ENCODE measurements around the gene AARS2. TPM values are rescaled to one million over a fixed set of nuclear protein-coding genes. Genes with fewer than 3 reads are reported as not detected.

The AARS2 gene
- total and polyA plus RNA-seq, 4 experiments from 2014 or later: 4.2 to 25.6 (median 16.9) TPM

- POLR2A ChIA-PET (ENCODE audit: partially characterized antibody): interaction anchor here (2.2 kb wide), 1 partner anchor 57 kb away, joined by 8 read pairs; the partner anchor contains the start of gene HSP90AB1
- Histone ChIP-seq H3K9me3 (ENCODE audit: control insufficient read depth in 1 of 2, low read length in 2 of 2) (no peaks in the 10 kb centered on the region), H3K27ac (ENCODE audit: low read depth, low read length) (no peak overlapping the region), H3K4me3 (ENCODE audit: low read length in 2 of 2) (no peak overlapping the region), H3K36me3 (ENCODE audit: insufficient read depth, low read length) (peaks cover 29% of the 10 kb centered on the region), H3K27me3 (ENCODE audit: insufficient read depth, low read length) (no peaks in the 10 kb centered on the region), H3K4me1 (ENCODE audit: insufficient read depth, low read length) (no peaks in the 10 kb centered on the region)
- no peak overlapping the region for H3K4me3 Mint-ChIP-seq
- H3K36me3 Mint-ChIP-seq: peaks cover 43 to 67% of the 10 kb centered on the region in 2 donors
- intact Hi-C loops (cut with micrococcal nuclease): loop anchor here (1.0 to 2.0 kb wide), 3 partner anchors 36 to 208 kb away; no protein-coding TSS in a partner anchor
- DNase-seq: no peak
- CTCF ChIA-PET (ENCODE audit: partially characterized antibody): interaction anchor here (1.2 to 6.1 kb wide), 2 partner anchors 10 to 36 kb away, joined by 9 to 63 read pairs; partner anchors contain the start of genes AARS2 and TMEM151B
- no peak overlapping the region for H3K27ac Mint-ChIP-seq
- peaks cover 2 to 3% of the 10 kb centered on the region in 2 donors for H3K27me3 Mint-ChIP-seq
- H3K4me1 Mint-ChIP-seq: peaks cover 0 to 5% (median 0%) of the 10 kb centered on the region in 4 donors
- no peaks in the 10 kb centered on the region for H3K9me3 Mint-ChIP-seq
Observed at GRCh38 chr6:44303842-44304241, 9.3 kb downstream of the AARS2 start.

GRCh38 chr6:44302856-44303255 lies 10.3 kb downstream of the AARS2 start:
- intact Hi-C loops (cut with micrococcal nuclease): no loop called here
- Histone ChIP-seq H3K4me3 (ENCODE audit: low read length in 2 of 2) (no peak overlapping the region), H3K27ac (ENCODE audit: low read depth, low read length) (no peak overlapping the region), H3K4me1 (ENCODE audit: insufficient read depth, low read length) (peaks cover 3% of the 10 kb centered on the region), H3K36me3 (ENCODE audit: insufficient read depth, low read length) (peaks cover 28% of the 10 kb centered on the region), H3K27me3 (ENCODE audit: insufficient read depth, low read length) (peaks cover 4% of the 10 kb centered on the region), H3K9me3 (ENCODE audit: control insufficient read depth in 1 of 2, low read length in 2 of 2) (no peaks in the 10 kb centered on the region)
- ChIA-PET CTCF (ENCODE audit: partially characterized antibody) (interaction anchor here (1.2 to 6.1 kb wide), 2 partner anchors 11 to 35 kb away, joined by 9 to 63 read pairs; partner anchors contain the start of genes AARS2 and TMEM151B), POLR2A (ENCODE audit: partially characterized antibody) (interaction anchor here (2.2 kb wide), 1 partner anchor 56 kb away, joined by 8 read pairs; the partner anchor contains the start of gene HSP90AB1)
- H3K4me3 Mint-ChIP-seq: no peak overlapping the region
- peaks cover 0 to 13% (median 2%) of the 10 kb centered on the region in 4 donors for H3K4me1 Mint-ChIP-seq
- H3K27ac Mint-ChIP-seq: no peak overlapping the region
- H3K9me3 Mint-ChIP-seq: no peaks in the 10 kb centered on the region
- peaks cover 2 to 4% of the 10 kb centered on the region in 2 donors for H3K27me3 Mint-ChIP-seq
- no peak for DNase-seq
- peaks cover 37 to 60% of the 10 kb centered on the region in 2 donors for H3K36me3 Mint-ChIP-seq

GRCh38 chr6:44301782-44302564 lies 11.2 kb downstream of the AARS2 start:
- Mint-ChIP-seq H3K4me1 (peaks cover 0 to 16% (median 3%) of the 10 kb centered on the region in 4 donors), H3K36me3 (peaks cover 36 to 54% of the 10 kb centered on the region in 2 donors), H3K27ac (no peak overlapping the region), H3K4me3 (no peak overlapping the region), H3K27me3 (peaks cover 4 to 5% of the 10 kb centered on the region in 2 donors), H3K9me3 (no peaks in the 10 kb centered on the region)
- ChIA-PET POLR2A (ENCODE audit: partially characterized antibody) (interaction anchor here (2.2 kb wide), 1 partner anchor 55 kb away, joined by 8 read pairs; the partner anchor contains the start of gene HSP90AB1), CTCF (ENCODE audit: partially characterized antibody) (interaction anchor here (2.2 kb wide), 1 partner anchor 11 kb away, joined by 8 read pairs; the partner anchor contains the start of gene AARS2)
- no peaks in the 10 kb centered on the region for H3K9me3 ChIP-seq (ENCODE audit: control insufficient read depth in 1 of 2, low read length in 2 of 2)
- no peak overlapping the region for H3K4me3 ChIP-seq (ENCODE audit: low read length in 2 of 2)
- intact Hi-C loops (cut with micrococcal nuclease): no loop called here
- peaks cover 11% of the 10 kb centered on the region for H3K4me1 ChIP-seq (ENCODE audit: insufficient read depth, low read length)
- no peak overlapping the region for H3K27ac ChIP-seq (ENCODE audit: low read depth, low read length)
- DNase-seq: no peak
- peaks cover 7% of the 10 kb centered on the region for H3K27me3 ChIP-seq (ENCODE audit: insufficient read depth, low read length)
- peaks cover 28% of the 10 kb centered on the region for H3K36me3 ChIP-seq (ENCODE audit: insufficient read depth, low read length)

GRCh38 chr6:44301106-44301505 lies 12.0 kb downstream of the AARS2 start:
- intact Hi-C loops (cut with micrococcal nuclease): no loop called here
- POLR2A ChIA-PET (ENCODE audit: partially characterized antibody): interaction anchor here (1.4 kb wide), 1 partner anchor 12 kb away, joined by 3 read pairs; the partner anchor contains the start of gene AARS2
- H3K36me3 Mint-ChIP-seq: peaks cover 36 to 49% of the 10 kb centered on the region in 2 donors

GRCh38 chr6:44300292-44300823 lies 12.8 kb downstream of the AARS2 start:
- H3K27me3 Mint-ChIP-seq: peaks cover 17 to 19% of the 10 kb centered on the region in 2 donors
- peaks cover 0 to 2% (median 0%) of the 10 kb centered on the region in 8 donors for H3K9me3 Mint-ChIP-seq
- H3K27me3 ChIP-seq (ENCODE audit: insufficient read depth, low read length): peaks cover 20% of the 10 kb centered on the region
- peaks cover 18% of the 10 kb centered on the region for H3K4me1 ChIP-seq (ENCODE audit: insufficient read depth, low read length)
- H3K9me3 ChIP-seq (ENCODE audit: control insufficient read depth in 1 of 2, low read length in 2 of 2): no peaks in the 10 kb centered on the region
- peaks cover 31 to 42% of the 10 kb centered on the region in 2 donors for H3K36me3 Mint-ChIP-seq
- intact Hi-C loops (cut with micrococcal nuclease): no loop called here
- H3K4me3 ChIP-seq (ENCODE audit: low read length in 2 of 2): no peak overlapping the region
- ChIA-PET POLR2A (ENCODE audit: partially characterized antibody) (interaction anchor here (1.4 kb wide), 1 partner anchor 13 kb away, joined by 3 read pairs; the partner anchor contains the start of gene AARS2), CTCF (ENCODE audit: partially characterized antibody) (interaction anchor here (2.2 kb wide), 1 partner anchor 12 kb away, joined by 8 read pairs; the partner anchor contains the start of gene AARS2)
- peaks cover 0 to 23% (median 5%) of the 10 kb centered on the region in 4 donors for H3K4me1 Mint-ChIP-seq
- DNase-seq: no peak
- peak overlapping the region in 1 of 7 donors; percentile 43 for H3K27ac Mint-ChIP-seq
- H3K27ac ChIP-seq (ENCODE audit: low read depth, low read length): no peak overlapping the region
- no peak overlapping the region for H3K4me3 Mint-ChIP-seq
- peaks cover 21% of the 10 kb centered on the region for H3K36me3 ChIP-seq (ENCODE audit: insufficient read depth, low read length)

More at GRCh38 chr6:44301106-44301505, 12.0 kb downstream of the AARS2 start:
- Mint-ChIP-seq H3K4me3 (no peak overlapping the region), H3K4me1 (peaks cover 0 to 23% (median 5%) of the 10 kb centered on the region in 4 donors), H3K27ac (no peak overlapping the region), H3K9me3 (peaks cover 0 to 2% (median 0%) of the 10 kb centered on the region in 8 donors), H3K27me3 (peaks cover 12 to 14% of the 10 kb centered on the region in 2 donors)
- H3K4me3 ChIP-seq (ENCODE audit: low read length in 2 of 2): no peak overlapping the region
- no peaks in the 10 kb centered on the region for H3K9me3 ChIP-seq (ENCODE audit: control insufficient read depth in 1 of 2, low read length in 2 of 2)
- CTCF ChIA-PET (ENCODE audit: partially characterized antibody): interaction anchor here (2.2 kb wide), 1 partner anchor 11 kb away, joined by 8 read pairs; the partner anchor contains the start of gene AARS2
- no peak overlapping the region for H3K27ac ChIP-seq (ENCODE audit: low read depth, low read length)
- peaks cover 16% of the 10 kb centered on the region for H3K27me3 ChIP-seq (ENCODE audit: insufficient read depth, low read length)
- H3K4me1 ChIP-seq (ENCODE audit: insufficient read depth, low read length): peaks cover 18% of the 10 kb centered on the region
- peaks cover 28% of the 10 kb centered on the region for H3K36me3 ChIP-seq (ENCODE audit: insufficient read depth, low read length)
- no peak for DNase-seq

GRCh38 chr6:44298864-44299263 lies 14.3 kb downstream of the AARS2 start:
- ChIA-PET CTCF (ENCODE audit: partially characterized antibody) (interaction anchor here (1.4 to 1.8 kb wide), 3 partner anchors 8 to 31 kb away, joined by 4 to 5 read pairs (median 4); partner anchors contain the start of gene AARS2), POLR2A (ENCODE audit: partially characterized antibody) (interaction anchor here (0.6 to 1.4 kb wide), 2 partner anchors 52 to 72 kb away, joined by 3 read pairs; partner anchors contain the start of gene HSP90AB1)
- Histone ChIP-seq H3K4me1 (ENCODE audit: insufficient read depth, low read length) (peaks cover 18% of the 10 kb centered on the region), H3K9me3 (ENCODE audit: control insufficient read depth in 1 of 2, low read length in 2 of 2) (no peaks in the 10 kb centered on the region), H3K27me3 (ENCODE audit: insufficient read depth, low read length) (peaks cover 26% of the 10 kb centered on the region), H3K27ac (ENCODE audit: low read depth, low read length) (no peak overlapping the region), H3K4me3 (ENCODE audit: low read length in 2 of 2) (no peak overlapping the region), H3K36me3 (ENCODE audit: insufficient read depth, low read length) (peaks cover 11% of the 10 kb centered on the region)
- intact Hi-C loops (cut with micrococcal nuclease): no loop called here
- Mint-ChIP-seq H3K27ac (no peak overlapping the region), H3K4me1 (peaks cover 0 to 23% (median 5%) of the 10 kb centered on the region in 4 donors), H3K9me3 (peaks cover 0 to 5% (median 0%) of the 10 kb centered on the region in 8 donors), H3K36me3 (peaks cover 30 to 34% of the 10 kb centered on the region in 2 donors), H3K4me3 (peak overlapping the region in 4 of 8 donors; percentile 9 to 36 (median 23)), H3K27me3 (peaks cover 26 to 27% of the 10 kb centered on the region in 2 donors)
- DNase-seq: no peak
